Stomach (tissue), 4 donors: ENCODE data around the gene CLDN1.

Experiments
- CTCF ChIP-seq, 7 experiments: fragments of 450-650 bp in 4 of 7; fragments of 200-600 bp in 3 of 7; sonication (generic) in 3 of 7; IDR thresholded peaks; one replicate each; pipeline ENCODE4 v1.5.1; 2016 to 2019; ENCODE audit warnings: antibody characterized with exemption in 7 of 7, control low read depth in 2 of 7, mild to moderate bottlenecking in 1 of 7
- POLR2A ChIP-seq, 4 donors: fragments of 450-650 bp; IDR thresholded peaks; one replicate each; pipeline ENCODE4 v1.6.1; 2016; ENCODE audit warnings: antibody characterized with exemption in 4 of 4, control low read depth in 2 of 4, mild to moderate bottlenecking in 1 of 4, moderate library complexity in 1 of 4

GRCh38 chr3:190359813-190360212 lies 37.6 kb upstream of the CLDN1 start:
- TF ChIP-seq POLR2A (IDR thresholded peaks at IDR 0.05) (no peak), CTCF (IDR thresholded peaks at IDR 0.05) (no peak)
